Right atrium auricular region (tissue), 2 donors: ENCODE results near the gene KRT33B. TPM values are rescaled to one million over a fixed set of nuclear protein-coding genes. Genes with fewer than 3 reads are reported as not detected.

Experiments
- DNase-seq: peaks from one replicate; pipeline ENCODE4 v3.0.0-alpha.2; 2019; ENCODE audit warnings: low spot score
- H3K27ac ChIP-seq, 2 donors: fragments of 200-600 bp; sonication (generic); 1 replicate in 1 of 2; 2 replicates in 1 of 2; pipeline ENCODE4 v1.5.1; 2016 to 2019
- H3K27me3 ChIP-seq, 2 donors: fragments of 200-600 bp; sonication (generic); one replicate each; pipeline versions ENCODE4 v1.5.1 to v1.6.0; 2017 to 2019
- H3K36me3 ChIP-seq: fragments of 200-600 bp; sonication (generic); one replicate; pipeline ENCODE4 v1.5.1; 2016
- H3K4me1 ChIP-seq, 2 donors: fragments of 200-600 bp; sonication (generic); one replicate each; pipeline versions ENCODE4 v1.5.1 to v1.6.0; 2017 to 2019
- H3K4me3 ChIP-seq, 2 donors: fragments of 200-600 bp; sonication (generic); 1 replicate in 1 of 2; 2 replicates in 1 of 2; pipeline ENCODE4 v1.5.1; 2017 to 2019; ENCODE audit warnings: mild to moderate bottlenecking in 1 of 2, moderate library complexity in 1 of 2
- H3K9me3 ChIP-seq, 2 donors: fragments of 200-600 bp; sonication (generic); one replicate each; pipeline ENCODE4 v1.5.1; 2019
- CTCF ChIP-seq, 2 donors: fragments of 200-600 bp; sonication (generic); IDR thresholded peaks; one replicate each; pipeline ENCODE4 v1.5.1; 2019; ENCODE audit warnings: antibody characterized with exemption in 2 of 2
- total RNA-seq, 2 donors: library from RNA; depleted of rRNA; stranded (reverse); fragments of >200 nt; gene quantifications; one replicate each; pipeline ENCODE4 v1.1.0, GENCODE V29; 2016

The KRT33B gene
- total RNA-seq, 2 donors from 2014 or later = not detected

GRCh38 chr17:41366070-41366469 lies 3.5 kb downstream of the KRT33B start:
- no peak for TF ChIP-seq CTCF (IDR thresholded peaks at IDR 0.05)
- H3K9me3 ChIP-seq = peaks cover 0 to 3% of the 10 kb centered on the region in 2 donors
- H3K27me3 ChIP-seq = no peaks in the 10 kb centered on the region
- no peaks in the 10 kb centered on the region for H3K4me1 ChIP-seq
- H3K4me3 ChIP-seq = no peak overlapping the region
- H3K27ac ChIP-seq = no peak overlapping the region
- no peaks in the 10 kb centered on the region for H3K36me3 ChIP-seq
- no peak for DNase-seq

GRCh38 chr17:41363881-41364280 lies 5.7 kb downstream of the KRT33B start:
- Histone ChIP-seq H3K36me3 (no peaks in the 10 kb centered on the region), H3K4me3 (no peak overlapping the region), H3K9me3 (peaks cover 0 to 3% of the 10 kb centered on the region in 2 donors), H3K27me3 (no peaks in the 10 kb centered on the region), H3K27ac (no peak overlapping the region), H3K4me1 (no peaks in the 10 kb centered on the region)
- no peak for DNase-seq
- TF ChIP-seq CTCF (IDR thresholded peaks at IDR 0.05) = no peak

GRCh38 chr17:41360296-41360995 lies 9.2 kb downstream of the KRT33B start:
- no peaks in the 10 kb centered on the region for H3K27me3 ChIP-seq
- no peak for TF ChIP-seq CTCF (IDR thresholded peaks at IDR 0.05)
- H3K36me3 ChIP-seq = no peaks in the 10 kb centered on the region
- H3K4me3 ChIP-seq = no peak overlapping the region
- no peaks in the 10 kb centered on the region for H3K4me1 ChIP-seq
- no peak overlapping the region for H3K27ac ChIP-seq
- no peak for DNase-seq
- peaks cover 0 to 11% of the 10 kb centered on the region in 2 donors for H3K9me3 ChIP-seq

- no peak for DNase-seq
- H3K36me3 ChIP-seq = no peaks in the 10 kb centered on the region
- H3K27ac ChIP-seq = no peak overlapping the region
- TF ChIP-seq CTCF (IDR thresholded peaks at IDR 0.05) = no peak
- H3K4me1 ChIP-seq = no peaks in the 10 kb centered on the region
- H3K27me3 ChIP-seq = no peaks in the 10 kb centered on the region
- H3K9me3 ChIP-seq = peaks cover 0 to 8% of the 10 kb centered on the region in 2 donors
- no peak overlapping the region for H3K4me3 ChIP-seq
Observed at GRCh38 chr17:41354536-41354935, 15.1 kb downstream of the KRT33B start.

- H3K4me3 ChIP-seq = no peak overlapping the region
- no peak for DNase-seq
- H3K36me3 ChIP-seq = no peaks in the 10 kb centered on the region
- H3K27me3 ChIP-seq = no peaks in the 10 kb centered on the region
- H3K27ac ChIP-seq = no peak overlapping the region
- no peaks in the 10 kb centered on the region for H3K4me1 ChIP-seq
- no peak for TF ChIP-seq CTCF (IDR thresholded peaks at IDR 0.05)
- H3K9me3 ChIP-seq = peaks cover 0 to 8% of the 10 kb centered on the region in 2 donors
Observed at GRCh38 chr17:41352597-41353366, 16.8 kb downstream of the KRT33B start.
